Myocyte (in vitro differentiated cells): ENCODE measurements around the gene ZG16. TPM values are rescaled to one million over a fixed set of nuclear protein-coding genes. Genes with fewer than 3 reads are reported as not detected.
"Not testable (repeated sequence)": the region's sequence is repeated elsewhere in the genome, so short reads cannot be mapped to it uniquely, and the experiment has no call there.

Experiments used
- DNase-seq: peaks from one replicate; pipeline ENCODE4 v3.0.0-alpha.2; 2012; ENCODE audit warnings: low read depth
- total RNA-seq: library from RNA; depleted of rRNA; stranded (reverse); fragments of >200 nt; gene quantifications from 2 replicates; pipeline ENCODE4 v1.2.3, GENCODE V29; 2014

The ZG16 gene
- total RNA-seq, 1 donor from 2014 or later, result not detected

DNA sequence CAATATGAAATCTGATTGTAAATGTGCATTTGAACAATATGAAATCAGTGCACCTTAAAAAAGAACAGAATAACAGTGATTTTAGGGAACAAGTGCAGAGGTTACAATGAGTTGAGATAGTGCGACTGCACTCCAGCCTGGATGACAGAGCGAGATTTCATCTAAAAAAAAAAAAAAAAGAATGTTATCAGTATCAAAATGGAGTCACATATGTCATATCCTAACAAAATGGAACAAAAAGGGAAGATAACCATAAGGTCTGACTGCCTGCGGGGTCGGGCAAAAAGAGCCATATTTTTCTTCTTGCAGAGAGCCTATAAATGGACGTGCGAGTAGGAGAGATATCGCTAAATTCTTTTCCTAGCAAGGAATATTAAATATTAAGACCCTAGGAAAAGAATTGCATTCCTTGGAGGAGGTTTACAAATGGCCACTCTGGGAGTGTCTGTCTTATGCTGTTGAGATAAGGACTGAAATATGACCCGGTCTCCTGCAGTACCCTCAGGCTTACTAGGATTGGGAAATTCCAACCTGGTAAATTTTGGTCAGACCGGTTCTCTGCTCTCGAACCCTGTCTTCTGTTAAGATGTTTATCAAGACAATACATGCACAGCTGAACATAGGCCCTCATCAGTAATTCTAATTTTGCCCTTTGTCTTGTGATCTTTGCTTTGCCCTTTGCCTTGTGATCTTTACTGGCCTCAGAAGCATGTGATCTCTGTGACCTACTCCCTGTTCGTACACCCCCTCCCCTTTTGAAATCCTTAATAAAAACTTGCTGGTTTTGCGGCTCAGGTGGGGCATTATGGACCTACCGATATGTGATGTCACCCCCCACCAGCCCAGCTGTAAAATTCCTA, 5.3 kb downstream of the ZG16 start:
- DNase-seq, result not testable (repeated sequence)

DNA sequence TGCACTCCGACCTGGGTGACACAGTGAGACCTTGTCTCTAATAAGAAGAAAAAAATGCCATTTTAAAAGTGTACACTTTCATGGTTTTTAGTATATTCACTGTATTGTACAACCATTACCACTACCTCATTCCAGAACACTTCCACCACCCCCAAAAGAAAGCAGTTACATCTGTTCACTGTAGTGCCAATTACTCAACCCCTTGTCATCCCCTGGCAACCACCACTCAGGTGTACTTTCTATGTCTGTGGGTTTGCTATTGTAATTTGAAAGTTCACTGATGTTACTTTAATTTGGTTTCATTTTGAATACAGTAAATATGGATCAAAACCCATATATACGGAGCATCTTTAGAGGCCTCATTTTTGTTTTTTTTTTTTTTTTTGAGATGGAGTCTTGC, 6.1 kb downstream of the ZG16 start:
- no peak for DNase-seq

DNA sequence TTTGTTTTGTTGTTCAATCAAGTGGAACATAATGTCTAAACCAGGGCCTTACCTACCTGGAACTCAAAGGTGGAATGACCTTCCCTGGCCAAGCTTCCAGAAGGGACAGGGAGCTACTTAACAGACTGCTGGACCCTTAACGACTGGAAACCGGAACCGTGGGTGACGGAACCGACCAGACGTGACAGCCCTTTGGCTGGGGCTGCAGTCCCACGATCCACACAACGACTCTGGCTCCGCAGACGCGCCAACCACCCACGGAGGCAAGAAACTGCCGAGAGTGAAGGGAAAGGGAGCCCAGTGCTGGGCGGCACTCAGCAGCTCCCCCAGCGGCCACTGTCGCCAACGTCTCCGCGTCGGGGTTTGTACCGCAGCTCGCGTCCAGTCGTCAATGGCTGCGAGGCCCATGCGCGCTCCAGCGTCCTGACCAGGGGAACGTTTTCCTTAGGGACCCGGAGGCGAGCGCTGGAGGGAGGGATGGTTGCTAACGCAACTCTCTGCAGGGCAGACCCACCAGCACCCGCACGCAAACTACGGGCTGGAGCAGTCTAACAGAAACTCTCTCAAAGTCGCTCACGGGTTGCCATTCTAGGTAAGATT, 6.9 kb downstream of the ZG16 start:
- DNase-seq, result no peak

DNA sequence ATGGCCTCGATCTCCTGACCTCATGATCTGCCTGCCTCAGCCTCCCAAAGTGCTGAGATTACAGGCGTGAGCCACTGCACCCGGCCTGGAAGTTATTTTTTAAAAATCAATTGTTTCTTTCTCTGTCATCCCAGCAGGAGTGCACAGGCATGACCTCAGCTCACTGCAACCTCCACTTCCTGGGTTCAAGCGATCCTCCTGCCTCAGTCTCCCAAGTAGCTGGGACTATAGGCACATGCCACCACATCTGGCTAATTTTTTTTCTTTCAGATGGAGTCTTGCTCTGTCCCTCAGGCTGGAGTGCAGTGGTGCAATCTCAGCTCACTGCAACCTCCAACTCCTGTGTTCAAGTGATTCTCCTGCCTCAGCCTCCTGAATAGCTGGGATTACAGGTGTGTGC, 9.1 kb downstream of the ZG16 start:
- DNase-seq, result not testable (repeated sequence)

DNA sequence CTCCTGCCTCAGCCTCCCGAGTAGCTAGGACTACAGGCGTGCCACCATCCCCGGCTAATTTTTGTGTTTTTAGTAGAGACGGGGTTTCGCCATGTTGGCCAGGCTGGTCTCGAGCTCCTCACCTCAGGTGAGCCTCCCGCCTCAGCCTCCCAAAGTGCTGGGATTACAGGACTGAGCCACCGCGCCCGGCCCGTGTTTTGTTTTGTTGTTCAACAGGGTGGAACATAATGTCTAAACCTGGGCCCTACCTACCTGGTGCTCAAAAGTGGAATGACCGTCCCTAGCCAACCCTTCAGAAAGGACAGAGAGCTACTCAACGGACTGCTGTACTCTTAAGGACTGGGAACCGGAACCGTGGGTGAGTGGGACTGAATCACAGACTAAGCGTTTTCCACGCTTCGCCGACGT, 11.7 kb downstream of the ZG16 start:
- DNase-seq, result no peak

DNA sequence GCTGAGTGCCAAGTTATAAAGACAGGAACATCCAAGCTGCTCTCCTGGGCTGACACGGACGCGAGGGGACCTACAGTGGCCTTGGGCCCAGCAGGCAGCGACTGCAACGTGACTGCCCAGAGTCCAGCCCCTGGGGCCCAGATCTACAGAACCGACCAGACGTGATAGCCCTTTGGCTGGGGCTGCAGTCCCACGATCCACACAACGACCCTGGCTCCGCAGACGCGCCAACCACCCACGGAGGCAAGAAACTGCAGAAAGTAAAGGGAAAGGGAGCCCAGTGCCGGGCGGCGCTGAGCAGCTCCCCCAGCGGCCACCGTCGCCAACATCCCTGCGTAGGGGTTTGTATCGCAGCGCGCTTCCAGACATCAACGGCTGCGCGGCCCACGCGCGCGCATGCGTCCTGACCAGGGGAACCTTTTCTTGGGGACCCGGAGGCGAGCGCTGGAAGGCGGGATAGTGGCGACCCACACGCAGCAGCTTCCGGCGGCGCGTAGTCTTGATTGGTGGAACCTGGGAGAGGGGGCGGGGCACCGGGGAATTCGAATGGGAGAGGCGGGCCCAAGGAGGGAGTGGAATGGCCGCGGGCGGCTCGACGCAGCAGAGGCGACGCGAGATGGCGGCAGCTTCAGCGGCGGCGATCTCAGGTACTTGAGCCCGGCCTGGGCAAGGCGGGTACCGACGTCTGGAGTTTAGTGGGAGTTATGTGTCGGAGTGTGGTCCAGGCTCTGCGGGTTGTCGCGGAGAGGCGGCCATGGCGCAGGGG, 12.3 kb downstream of the ZG16 start, which contains the start of gene KIF22:
TSS of gene KIF22 (plus strand) at position 569 of the 766 bp plus-strand sequence. CDS start at position 578, 9 bp downstream.
- peak; percentile 98 for DNase-seq

DNA sequence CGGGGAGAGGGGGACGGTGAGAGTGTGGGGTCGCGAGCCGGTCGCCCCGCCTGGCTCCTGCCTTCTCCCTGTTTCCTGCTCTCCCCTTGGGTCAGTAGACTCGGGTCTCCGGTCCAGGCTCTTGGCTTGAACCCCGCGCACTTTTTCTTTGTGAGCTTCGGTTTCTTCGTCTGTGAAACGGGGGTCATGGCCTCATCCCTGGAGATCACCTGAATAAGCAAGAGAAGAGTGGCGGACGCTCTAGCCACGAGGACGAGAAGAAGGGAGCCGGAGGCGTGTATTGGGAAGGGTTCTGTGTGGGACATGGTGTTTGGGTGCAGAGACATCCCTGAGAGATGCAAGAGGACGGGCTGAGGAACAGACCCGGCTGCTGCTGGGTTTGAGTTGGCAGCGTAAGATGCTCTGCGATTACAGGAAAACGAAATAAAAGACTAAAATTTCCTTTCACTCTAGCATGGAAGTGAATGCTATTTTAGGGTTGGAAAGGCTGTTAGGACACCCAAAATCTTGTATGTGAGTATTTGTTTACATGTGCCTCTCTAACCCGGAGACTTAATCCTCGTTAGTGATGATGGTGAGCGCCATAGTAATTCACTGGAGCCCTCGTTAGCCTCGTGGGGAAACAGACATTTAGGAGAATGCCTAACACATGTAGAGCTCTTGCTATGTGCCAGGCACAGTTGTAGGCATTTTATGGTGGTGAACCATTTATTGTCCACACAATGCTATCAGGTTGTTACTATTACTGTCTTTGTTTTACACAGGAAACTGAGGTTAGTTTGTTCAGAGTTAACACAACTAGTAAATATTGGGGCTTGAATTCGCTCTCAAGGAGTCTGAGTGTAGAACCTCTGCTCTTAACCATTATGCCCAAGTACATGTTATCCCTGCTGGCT, 13.1 kb downstream of the ZG16 start:
- no peak for DNase-seq

DNA sequence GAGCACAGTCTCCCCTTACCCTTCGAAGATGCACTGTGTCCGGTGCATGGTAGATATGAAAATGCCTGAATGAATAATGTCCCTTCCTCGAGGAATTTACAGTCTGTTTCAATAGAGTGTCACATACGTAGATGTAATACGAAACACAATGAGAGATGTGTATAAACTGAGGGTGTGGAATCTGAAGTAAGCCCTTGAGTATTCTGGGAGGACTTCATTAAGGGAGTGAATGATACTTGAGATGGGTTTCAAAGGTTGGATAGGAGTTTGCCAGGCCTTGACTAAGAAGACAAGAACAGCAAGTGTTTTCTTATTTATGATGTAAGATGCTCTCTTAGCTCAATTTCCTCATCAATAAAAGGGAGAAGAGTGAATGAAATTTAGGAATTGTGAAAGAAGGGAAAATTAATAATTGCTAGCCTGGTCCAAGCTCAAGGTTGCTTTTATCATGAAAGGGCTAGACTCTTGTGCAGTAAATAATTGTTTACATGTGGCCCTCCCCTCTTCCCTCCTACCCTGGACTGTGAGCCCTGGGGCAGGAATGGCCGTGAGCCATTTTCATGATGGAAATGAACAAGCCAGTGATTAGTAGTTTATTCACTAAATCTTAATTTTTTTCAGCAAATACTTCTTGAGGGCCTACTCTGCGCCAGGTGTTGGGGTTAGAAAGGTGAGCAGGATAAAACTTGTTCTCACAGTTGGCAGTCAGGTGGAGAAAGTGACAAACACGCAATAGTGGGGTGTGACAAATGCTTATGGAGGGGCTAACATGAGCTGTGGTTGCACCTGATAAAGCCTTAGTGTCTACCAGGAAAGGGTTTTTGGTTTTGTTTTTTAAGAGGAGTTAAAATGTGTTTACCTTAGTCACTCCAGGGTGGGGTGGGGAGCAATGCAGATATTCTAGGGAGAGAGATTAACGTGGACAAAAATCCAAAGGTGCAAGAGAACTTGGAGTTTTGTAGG, 14.1 kb downstream of the ZG16 start:
- DNase-seq, result no peak

DNA sequence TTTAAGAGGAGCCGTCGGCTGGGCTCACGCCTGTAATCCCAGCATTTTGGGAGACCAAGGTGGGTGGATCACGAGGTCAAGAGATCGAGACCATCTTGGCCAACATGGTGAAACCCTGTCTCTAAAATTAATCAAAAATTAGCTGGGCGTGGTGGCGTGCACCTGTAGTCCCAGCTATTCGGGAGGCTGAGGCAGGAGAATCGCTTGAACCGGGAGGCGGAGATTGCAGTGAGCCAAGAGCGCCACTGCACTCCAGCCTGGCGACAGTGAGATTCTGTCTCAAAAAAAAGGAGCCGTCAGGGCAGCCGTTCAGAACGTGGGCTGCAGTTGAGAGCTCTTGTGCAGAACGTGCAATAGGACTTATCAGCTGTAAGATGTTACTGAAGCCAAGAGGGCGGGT, 15.1 kb downstream of the ZG16 start:
- DNase-seq, result not testable (repeated sequence)

DNA sequence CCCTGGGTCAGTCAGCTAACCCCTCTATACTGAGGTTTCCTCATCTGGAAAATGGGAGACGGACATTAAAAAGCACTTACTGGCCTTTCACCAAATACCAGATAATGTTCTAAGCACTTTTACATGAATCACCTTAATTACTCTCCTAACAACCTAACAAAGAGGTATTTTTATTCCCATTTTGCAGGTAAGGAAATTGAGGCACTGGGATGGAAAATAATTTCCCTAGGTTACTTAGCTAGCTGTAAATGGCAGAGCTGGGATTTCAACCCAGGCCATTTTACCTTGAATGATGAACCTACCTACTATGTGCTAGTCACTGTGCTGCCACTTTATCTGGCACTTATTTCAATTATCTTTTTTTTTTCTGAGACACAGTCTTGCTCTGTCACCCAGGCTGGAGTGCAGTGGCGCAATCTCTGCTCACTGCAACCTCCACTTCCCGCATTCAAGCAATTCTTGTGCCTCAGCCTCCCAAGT, 16.2 kb downstream of the ZG16 start:
- DNase-seq, result no peak

DNA sequence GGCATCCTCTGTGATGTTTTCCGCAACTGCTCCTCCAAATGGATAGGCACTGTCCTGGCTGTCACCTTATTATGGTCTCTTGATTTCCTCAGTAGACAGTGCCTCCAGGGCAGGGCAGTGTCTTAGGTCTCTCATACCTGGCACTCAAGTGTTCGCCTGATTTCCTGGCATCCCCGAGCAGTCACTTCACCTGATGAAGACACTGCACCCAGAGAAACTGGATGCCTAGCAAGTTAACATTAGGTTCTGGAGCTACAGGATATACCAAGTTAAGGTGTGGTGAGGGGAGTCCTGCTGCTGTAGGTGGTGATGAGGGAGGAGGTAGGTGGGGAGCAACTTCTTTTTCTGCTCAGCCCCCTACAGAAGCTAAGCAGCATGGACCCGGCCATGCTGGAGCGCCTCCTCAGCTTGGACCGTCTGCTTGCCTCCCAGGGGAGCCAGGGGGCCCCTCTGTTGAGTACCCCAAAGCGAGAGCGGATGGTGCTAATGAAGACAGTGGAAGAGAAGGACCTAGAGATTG, 24.4 kb downstream of the ZG16 start:
- DNase-seq, result no peak

DNA sequence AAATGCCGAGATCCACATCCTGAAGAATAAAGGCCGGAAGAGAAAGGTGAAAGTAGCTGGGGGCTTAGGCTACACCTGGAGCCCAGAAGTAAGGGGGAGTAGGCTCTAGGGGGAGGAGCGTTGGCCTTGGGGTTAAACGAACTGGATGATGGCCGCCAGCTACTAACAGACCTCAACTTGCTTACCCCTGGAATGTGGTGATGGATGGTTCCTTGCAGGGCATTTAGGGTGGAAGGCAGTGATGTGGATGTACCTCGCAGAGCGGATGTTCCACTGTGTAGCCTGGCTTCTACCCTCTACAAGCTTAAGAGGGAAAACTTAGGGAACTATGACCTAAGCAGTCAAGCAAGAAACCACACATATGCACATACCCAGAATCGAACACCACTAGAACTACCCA, 26.0 kb downstream of the ZG16 start:
- DNase-seq, result no peak

DNA sequence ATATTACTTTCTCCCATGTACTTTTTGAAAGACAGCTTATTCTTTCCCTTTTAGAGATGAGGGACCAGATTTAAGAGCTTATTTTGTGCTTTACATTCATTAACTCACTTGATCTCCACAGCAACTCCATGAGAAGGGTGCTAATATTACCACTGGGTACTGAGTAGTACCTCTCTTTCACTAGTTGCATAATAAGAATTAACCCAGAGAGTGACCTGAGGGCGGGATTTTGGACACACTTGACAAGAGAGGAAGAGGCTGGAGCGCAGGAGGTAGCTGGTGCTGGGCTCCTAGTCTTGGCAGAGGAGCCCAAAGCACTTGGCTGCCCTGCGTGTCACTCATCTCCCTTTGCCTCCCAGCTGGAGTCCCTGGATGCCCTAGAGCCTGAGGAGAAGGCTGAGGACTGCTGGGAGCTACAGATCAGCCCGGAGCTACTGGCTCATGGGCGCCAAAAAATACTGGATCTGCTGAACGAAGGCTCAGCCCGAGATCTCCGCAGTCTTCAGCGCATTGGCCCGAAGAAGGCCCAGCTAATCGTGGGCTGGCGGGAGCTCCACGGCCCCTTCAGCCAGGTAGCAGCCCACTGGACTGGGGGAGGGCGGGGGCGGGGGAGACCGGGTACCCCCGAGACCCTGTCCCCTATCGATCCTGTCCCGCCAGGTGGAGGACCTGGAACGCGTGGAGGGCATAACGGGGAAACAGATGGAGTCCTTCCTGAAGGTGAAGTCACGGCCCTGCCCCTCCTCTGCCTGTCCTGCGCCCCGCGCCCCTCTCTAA, 26.6 kb downstream of the ZG16 start:
- DNase-seq, result peak; percentile 39

DNA sequence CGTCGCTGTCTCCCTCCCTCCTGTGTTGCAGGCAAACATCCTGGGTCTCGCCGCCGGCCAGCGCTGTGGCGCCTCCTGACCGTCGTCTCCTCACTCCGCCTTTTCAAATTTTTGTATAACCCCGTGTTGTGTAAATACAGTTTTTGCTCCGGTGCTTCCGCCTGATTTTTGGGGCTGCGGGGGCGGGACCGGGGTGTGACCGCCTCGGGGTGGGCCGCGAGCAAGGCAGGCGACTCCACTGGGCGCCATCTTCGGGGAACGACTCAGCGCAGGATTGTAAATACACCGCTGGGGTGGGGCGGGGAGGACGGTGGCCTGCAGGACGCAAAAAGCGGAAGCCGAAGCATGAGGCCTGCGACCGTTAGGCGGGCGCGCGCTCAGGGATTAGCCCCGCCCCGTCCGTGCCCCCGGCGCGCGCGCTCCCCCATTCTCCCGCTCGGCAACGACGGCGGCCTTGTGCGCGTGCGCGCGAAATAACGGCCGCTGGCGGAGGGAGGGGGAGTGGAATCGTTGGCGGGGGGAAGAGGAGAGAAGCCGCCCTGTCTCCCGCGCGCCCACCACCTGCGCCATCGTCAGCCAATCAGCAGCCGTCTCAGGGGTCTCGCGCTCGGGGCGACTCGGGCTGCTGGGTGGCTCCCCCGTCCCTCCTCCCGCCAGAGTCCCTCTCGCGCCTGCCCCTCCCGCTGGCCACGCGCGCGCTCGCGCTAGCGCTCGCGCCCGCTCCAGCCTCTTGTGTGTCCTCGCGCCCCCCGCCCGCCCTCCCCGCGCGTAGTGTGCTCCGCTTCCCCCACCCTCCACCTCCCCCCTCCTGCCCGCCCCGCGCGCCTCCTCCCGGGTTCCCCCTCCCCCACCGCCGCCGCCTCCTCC, 27.4 kb downstream of the ZG16 start:
- peak; percentile 96 for DNase-seq

DNA sequence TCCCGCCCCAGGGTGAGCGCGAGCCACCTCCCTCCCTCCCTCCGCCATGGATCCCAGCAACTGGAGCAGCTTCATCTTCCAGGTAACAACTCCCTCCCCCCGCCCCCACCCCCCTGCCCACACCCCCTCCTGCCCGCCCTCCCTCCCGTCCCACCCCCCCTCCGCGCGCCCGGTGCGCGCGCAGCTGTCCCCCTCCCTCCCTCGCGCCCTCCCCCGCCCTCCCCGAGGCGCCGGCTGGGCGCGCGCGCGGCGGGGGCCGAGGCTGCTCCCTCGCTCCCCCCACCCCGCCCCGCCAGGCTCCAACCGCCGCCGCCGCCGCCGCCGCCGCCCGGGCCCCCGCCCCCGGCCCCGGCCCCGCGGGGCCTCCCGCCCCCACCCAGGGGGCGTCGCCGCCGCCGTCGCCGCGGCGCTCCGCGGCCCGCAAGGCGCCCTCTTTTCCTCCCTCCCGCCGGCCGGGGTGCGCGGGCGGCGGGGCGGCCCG, 28.1 kb downstream of the ZG16 start, which contains the start of gene MAZ:
TSS of gene MAZ (plus strand) at position 431 of the 481 bp plus-strand sequence. CDS start 173 bp downstream, outside the sequence.
- no peak for DNase-seq

DNA sequence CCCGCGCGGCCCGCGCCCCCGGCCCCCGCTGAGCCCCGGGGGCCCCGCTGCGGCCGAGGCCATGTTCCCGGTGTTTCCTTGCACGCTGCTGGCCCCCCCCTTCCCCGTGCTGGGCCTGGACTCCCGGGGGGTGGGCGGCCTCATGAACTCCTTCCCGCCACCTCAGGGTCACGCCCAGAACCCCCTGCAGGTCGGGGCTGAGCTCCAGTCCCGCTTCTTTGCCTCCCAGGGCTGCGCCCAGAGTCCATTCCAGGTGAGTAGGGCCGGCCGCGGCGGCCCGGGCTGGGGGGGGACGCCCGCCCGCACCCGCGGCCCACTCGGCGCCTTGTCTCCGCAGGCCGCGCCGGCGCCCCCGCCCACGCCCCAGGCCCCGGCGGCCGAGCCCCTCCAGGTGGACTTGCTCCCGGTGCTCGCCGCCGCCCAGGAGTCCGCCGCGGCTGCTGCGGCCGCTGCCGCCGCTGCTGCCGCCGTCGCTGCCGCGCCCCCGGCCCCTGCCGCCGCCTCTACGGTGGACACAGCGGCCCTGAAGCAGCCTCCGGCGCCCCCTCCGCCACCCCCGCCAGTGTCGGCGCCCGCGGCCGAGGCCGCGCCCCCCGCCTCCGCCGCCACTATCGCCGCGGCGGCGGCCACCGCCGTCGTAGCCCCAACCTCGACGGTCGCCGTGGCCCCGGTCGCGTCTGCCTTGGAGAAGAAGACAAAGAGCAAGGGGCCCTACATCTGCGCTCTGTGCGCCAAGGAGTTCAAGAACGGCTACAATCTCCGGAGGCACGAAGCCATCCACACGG, 28.8 kb downstream of the ZG16 start:
- DNase-seq, result peak; percentile 40
